SU-DHL-6 (cell line): ENCODE measurements around the gene KCNG4.
"Not testable (repeated sequence)": the region's sequence is repeated elsewhere in the genome, so short reads cannot be mapped to it uniquely, and the experiment has no call there.

ENCODE experiments used
- H2AFZ ChIP-seq: fragments of 200-600 bp; sonication (generic); 2 replicates; pipeline ENCODE4 v1.6.1; 2014; ENCODE audit warnings: low read depth, mild to moderate bottlenecking, moderate library complexity, mixed read lengths, antibody characterized with exemption, low read length; ENCODE audit not compliant: severe bottlenecking
- H3F3A ChIP-seq: fragments of 200-600 bp; shearing (Covaris generic); 2 replicates; pipeline ENCODE4 v1.6.0; 2016; ENCODE audit warnings: antibody characterized with exemption, mild to moderate bottlenecking; ENCODE audit not compliant: insufficient read depth
- H3K27ac ChIP-seq: fragments of 200-600 bp; sonication (generic); 2 replicates; pipeline ENCODE4 v1.5.1; 2016; ENCODE audit warnings: low read depth, mild to moderate bottlenecking, low read length, moderate library complexity, mixed read lengths
- H3K27me3 ChIP-seq: fragments of 200-600 bp; sonication (generic), shearing (Covaris generic); 2 replicates; pipeline ENCODE4 v1.6.0; 2014; ENCODE audit warnings: mild to moderate bottlenecking, low read length
- H3K36me3 ChIP-seq: fragments of 200-600 bp; sonication (generic); 2 replicates; pipeline ENCODE4 v1.6.1; 2014; ENCODE audit warnings: mild to moderate bottlenecking, low read length, mixed read lengths
- H3K4me2 ChIP-seq: fragments of 300-600, 200-600 bp; shearing (Covaris generic), sonication (generic); 2 replicates; pipeline ENCODE4 v1.6.0; 2014; ENCODE audit warnings: low read length, low read depth, mild to moderate bottlenecking; ENCODE audit not compliant: poor library complexity, severe bottlenecking
- H3K4me3 ChIP-seq: fragments of 200-600 bp; sonication (generic); 2 replicates; pipeline ENCODE4 v1.5.1; 2014; ENCODE audit warnings: antibody characterized with exemption, low read length, mild to moderate bottlenecking, mixed read lengths; ENCODE audit not compliant: insufficient read depth, poor library complexity, severe bottlenecking
- H3K79me2 ChIP-seq: fragments of 200-600 bp; sonication (generic); 2 replicates; pipeline ENCODE4 v1.6.1; 2014; ENCODE audit warnings: mild to moderate bottlenecking, low read length, moderate library complexity; ENCODE audit not compliant: insufficient read depth
- H3K9ac ChIP-seq: fragments of 200-600 bp; sonication (generic); 2 replicates; pipeline ENCODE4 v1.7.0; 2014; ENCODE audit warnings: mild to moderate bottlenecking, low read length
- H3K9me2 ChIP-seq: fragments of 200-600 bp; sonication (generic); replicated peaks from 2 replicates; pipeline ENCODE4 v1.6.1; 2014; ENCODE audit warnings: low read length; ENCODE audit not compliant: insufficient read depth
- H3K9me3 ChIP-seq: fragments of 200-600 bp; sonication (generic); 2 replicates; pipeline ENCODE4 v1.6.1; 2014; ENCODE audit warnings: low read length, mixed read lengths; ENCODE audit not compliant: insufficient read depth
- H4K20me1 ChIP-seq: fragments of 200-600 bp; sonication (generic); 2 replicates; pipeline ENCODE4 v1.6.1; 2014; ENCODE audit warnings: low read depth, mild to moderate bottlenecking, antibody characterized with exemption, low read length, moderate library complexity, mixed read lengths
- EZH2phosphoT487 ChIP-seq: fragments of 200-600 bp; sonication (generic), shearing (Covaris generic); conservative IDR thresholded peaks from 2 replicates; pipeline ENCODE4 v1.6.1; 2018; ENCODE audit warnings: mild to moderate bottlenecking, antibody characterized with exemption, low read length, moderate library complexity, mixed read lengths
- TF ChIP-seq, protein P1 (sequence below): fragments of 200-600 bp; sonication (generic); IDR thresholded peaks from one replicate; pipeline ENCODE4 v1.5.1; 2017; ENCODE audit warnings: antibody characterized with exemption, mild to moderate bottlenecking, low read length, moderate library complexity; ENCODE audit not compliant: insufficient read depth, poor library complexity, severe bottlenecking

The KCNG4 gene

DNA sequence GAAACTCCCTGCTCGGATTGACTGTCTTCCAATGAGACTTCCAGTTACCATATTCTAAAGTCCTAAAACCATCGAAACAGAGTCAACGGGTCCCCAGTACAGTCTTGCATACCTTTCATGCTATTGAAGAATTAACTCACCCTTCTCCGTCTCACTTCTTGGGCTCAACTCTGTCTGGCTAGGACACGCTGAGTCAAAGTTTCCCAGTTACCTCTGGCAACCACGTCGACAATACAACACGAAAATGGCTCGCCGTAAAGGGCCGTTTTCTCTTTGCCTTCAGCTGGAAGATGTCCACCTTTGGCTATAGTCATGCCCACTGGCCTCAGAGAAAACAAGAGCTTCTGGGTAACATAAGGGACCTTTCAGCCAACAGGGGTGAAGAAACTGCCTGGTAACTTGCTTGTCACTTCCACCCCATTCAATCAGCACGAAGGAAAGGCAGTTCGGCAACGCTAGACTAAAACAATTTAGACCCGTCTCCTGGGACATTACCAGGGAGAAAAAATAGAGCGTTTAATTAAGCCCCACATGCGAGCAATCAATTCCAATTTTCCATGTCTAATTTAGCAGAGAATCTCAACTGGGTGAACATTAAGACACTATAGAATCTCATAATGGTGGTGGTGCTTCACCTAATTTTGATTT lies 21.5 kb downstream of the KCNG4 start:
- Histone ChIP-seq H4K20me1 (no peaks in the 10 kb centered on the region), H3K36me3 (no peaks in the 10 kb centered on the region)
- no peak for TF ChIP-seq EZH2phosphoT487
- TF ChIP-seq, protein P1, sequence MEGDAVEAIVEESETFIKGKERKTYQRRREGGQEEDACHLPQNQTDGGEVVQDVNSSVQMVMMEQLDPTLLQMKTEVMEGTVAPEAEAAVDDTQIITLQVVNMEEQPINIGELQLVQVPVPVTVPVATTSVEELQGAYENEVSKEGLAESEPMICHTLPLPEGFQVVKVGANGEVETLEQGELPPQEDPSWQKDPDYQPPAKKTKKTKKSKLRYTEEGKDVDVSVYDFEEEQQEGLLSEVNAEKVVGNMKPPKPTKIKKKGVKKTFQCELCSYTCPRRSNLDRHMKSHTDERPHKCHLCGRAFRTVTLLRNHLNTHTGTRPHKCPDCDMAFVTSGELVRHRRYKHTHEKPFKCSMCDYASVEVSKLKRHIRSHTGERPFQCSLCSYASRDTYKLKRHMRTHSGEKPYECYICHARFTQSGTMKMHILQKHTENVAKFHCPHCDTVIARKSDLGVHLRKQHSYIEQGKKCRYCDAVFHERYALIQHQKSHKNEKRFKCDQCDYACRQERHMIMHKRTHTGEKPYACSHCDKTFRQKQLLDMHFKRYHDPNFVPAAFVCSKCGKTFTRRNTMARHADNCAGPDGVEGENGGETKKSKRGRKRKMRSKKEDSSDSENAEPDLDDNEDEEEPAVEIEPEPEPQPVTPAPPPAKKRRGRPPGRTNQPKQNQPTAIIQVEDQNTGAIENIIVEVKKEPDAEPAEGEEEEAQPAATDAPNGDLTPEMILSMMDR = no peak

DNA sequence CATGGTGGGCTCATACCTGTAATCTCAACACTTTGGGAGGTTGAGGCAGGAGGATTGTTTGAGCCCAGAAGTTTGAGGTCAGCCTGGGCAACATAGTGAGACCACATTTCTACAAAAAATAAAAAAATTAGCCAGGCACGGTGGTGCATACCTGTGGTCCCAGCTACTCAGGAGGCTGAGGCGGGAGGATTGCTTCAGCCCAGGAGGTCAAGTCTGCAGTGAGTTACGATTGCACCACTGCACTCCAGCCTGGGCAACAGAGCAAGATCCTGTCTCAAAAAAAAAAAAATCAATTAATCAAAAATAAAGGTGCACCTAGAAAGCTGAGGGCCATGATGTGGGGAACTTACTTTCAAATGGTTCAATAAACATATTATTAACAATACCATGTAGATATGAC lies 23.7 kb downstream of the KCNG4 start:
- not testable (repeated sequence) for H3K27ac ChIP-seq, H3K9me3 ChIP-seq, H2AFZ ChIP-seq, H3K4me2 ChIP-seq, H4K20me1 ChIP-seq, H3F3A ChIP-seq, H3K79me2 ChIP-seq, H3K9ac ChIP-seq, H3K36me3 ChIP-seq, H3K9me2 ChIP-seq, H3K27me3 ChIP-seq, H3K4me3 ChIP-seq

More for the DNA sequence above, 21.5 kb downstream of the KCNG4 start:
- H3K9me3 ChIP-seq = no peaks in the 10 kb centered on the region
- H3K27ac ChIP-seq = no peak overlapping the region
- no peak overlapping the region for H3K4me3 ChIP-seq
- H3K27me3 ChIP-seq = no peaks in the 10 kb centered on the region
- H3K9ac ChIP-seq = no peak overlapping the region
- no peaks in the 10 kb centered on the region for H3K79me2 ChIP-seq
- no peaks in the 10 kb centered on the region for H3K9me2 ChIP-seq
- no peak overlapping the region for H2AFZ ChIP-seq
- no peak overlapping the region for H3K4me2 ChIP-seq
- H3F3A ChIP-seq = no peaks in the 10 kb centered on the region

DNA sequence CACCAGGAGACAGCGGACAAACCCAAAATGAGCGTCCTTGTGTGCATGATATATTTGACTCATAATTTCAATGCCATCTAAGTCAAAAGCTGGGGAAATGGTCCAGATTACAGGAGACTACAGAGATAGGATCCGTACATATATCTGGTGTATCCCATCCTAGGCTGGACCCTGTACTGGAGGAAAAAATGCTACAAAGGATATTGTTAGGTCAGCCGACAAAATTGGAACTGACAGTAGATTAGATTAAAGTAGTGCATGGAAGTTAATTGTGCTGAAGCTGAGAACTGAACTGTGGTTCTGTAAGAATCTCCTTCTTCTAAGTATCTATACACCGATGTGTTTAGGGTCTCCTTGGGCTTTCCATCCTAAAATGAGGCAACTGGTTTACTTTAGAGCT lies 24.3 kb downstream of the KCNG4 start:
- no peaks in the 10 kb centered on the region for H3K27me3 ChIP-seq
- H4K20me1 ChIP-seq = no peaks in the 10 kb centered on the region
- no peak overlapping the region for H2AFZ ChIP-seq
- H3K36me3 ChIP-seq = no peaks in the 10 kb centered on the region
- H3K9me2 ChIP-seq = no peaks in the 10 kb centered on the region
- no peak overlapping the region for H3K9ac ChIP-seq
- H3K4me3 ChIP-seq = no peak overlapping the region
- no peak overlapping the region for H3K4me2 ChIP-seq
- H3K79me2 ChIP-seq = no peaks in the 10 kb centered on the region
- H3K9me3 ChIP-seq = no peaks in the 10 kb centered on the region
- no peak overlapping the region for H3K27ac ChIP-seq
- TF ChIP-seq EZH2phosphoT487 = no peak
- TF ChIP-seq, protein P1 = no peak
- no peaks in the 10 kb centered on the region for H3F3A ChIP-seq

DNA sequence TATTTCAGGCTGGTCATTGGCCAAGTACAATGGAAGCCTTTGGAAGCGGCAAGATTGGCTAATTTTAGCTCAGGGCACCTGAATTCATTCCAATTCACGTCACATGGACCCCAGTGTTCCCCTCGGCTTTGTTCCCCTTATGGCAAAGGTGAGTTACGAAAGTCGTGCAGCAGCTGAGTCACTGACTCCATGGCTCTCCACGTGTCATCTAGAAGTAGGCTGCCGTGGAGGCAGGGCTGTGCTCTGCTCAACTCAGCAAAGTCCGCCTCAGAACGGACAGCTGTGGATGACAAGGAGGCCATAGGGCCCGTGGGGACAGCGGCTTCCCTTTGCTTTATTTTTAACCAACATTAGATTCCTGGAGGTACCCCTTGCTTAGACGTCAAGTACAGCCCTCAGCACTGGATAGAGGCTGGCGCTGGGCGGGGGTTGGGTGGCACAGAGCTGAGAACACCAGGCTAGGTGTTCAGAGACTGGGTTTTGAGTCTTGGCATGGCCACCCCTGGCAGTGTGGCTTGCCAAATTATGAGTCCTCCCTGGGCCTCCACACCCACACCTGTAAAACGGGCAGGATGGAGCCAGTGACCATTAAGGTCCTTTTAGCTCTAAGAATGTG lies 25.3 kb downstream of the KCNG4 start:
- H3K9me3 ChIP-seq = no peaks in the 10 kb centered on the region
- no peaks in the 10 kb centered on the region for H3K9me2 ChIP-seq
- TF ChIP-seq, protein P1 = no peak
- TF ChIP-seq EZH2phosphoT487 = no peak
- no peaks in the 10 kb centered on the region for H3K36me3 ChIP-seq
- H3K4me2 ChIP-seq = no peak overlapping the region
- no peak overlapping the region for H3K4me3 ChIP-seq
- H3F3A ChIP-seq = no peaks in the 10 kb centered on the region
- no peak overlapping the region for H3K27ac ChIP-seq
- no peaks in the 10 kb centered on the region for H4K20me1 ChIP-seq
- H3K27me3 ChIP-seq = no peaks in the 10 kb centered on the region
- H2AFZ ChIP-seq = no peak overlapping the region
- H3K79me2 ChIP-seq = no peaks in the 10 kb centered on the region
- H3K9ac ChIP-seq = no peak overlapping the region
